Brain microvascular endothelial cell (primary cell): Measurements from ENCODE around the gene HSPA14.

Source experiments
- DNase-seq: peaks from one replicate; pipeline ENCODE4 v3.0.0-alpha.2; 2020
- H3K27ac ChIP-seq: fragments of 250-450 bp; sonication (Bioruptor Pico); 2 replicates; pipeline ENCODE4 v1.5.1; 2020; ENCODE audit warnings: mild to moderate bottlenecking, moderate library complexity
- H3K27me3 ChIP-seq: fragments of 250-450 bp; sonication (Bioruptor Pico); replicated peaks from 2 replicates; pipeline ENCODE4 v1.5.1; 2020; ENCODE audit warnings: mild to moderate bottlenecking
- H3K36me3 ChIP-seq: fragments of 250-450 bp; sonication (Bioruptor Pico); replicated peaks from 2 replicates; pipeline ENCODE4 v1.5.1; 2020; ENCODE audit warnings: mild to moderate bottlenecking
- H3K4me3 ChIP-seq: 2 replicates; pipeline ENCODE4 v1.5.1; 2011; ENCODE audit warnings: low read depth, mild to moderate bottlenecking, control low read depth, low read length, moderate library complexity
- CTCF ChIP-seq: IDR thresholded peaks from 2 replicates; pipeline ENCODE4 v1.5.1; 2011; ENCODE audit warnings: low read depth, mild to moderate bottlenecking, moderate library complexity, low read length, control low read depth, inconsistent platforms; ENCODE audit errors: missing control alignments
- in situ Hi-C: cut with HindIII; loops from 2 replicates; pipeline ENCODE4 v1.10.0; 2017; ENCODE audit warnings: low sequenced_read_pairs, low pct_ligation_motif_present

HSPA14 gene

GRCh38 chr10:14880229-14880628, 42.1 kb downstream of the HSPA14 start:
- peak overlapping the region; percentile 75 for H3K4me3 ChIP-seq
- in situ Hi-C loops, result no loop called here
- H3K27ac ChIP-seq, result no peak overlapping the region

GRCh38 chr10:14884082-14884481, 46.0 kb downstream of the HSPA14 start:
- no peak overlapping the region for H3K27ac ChIP-seq
- no peak for TF ChIP-seq CTCF
- no peak overlapping the region for H3K4me3 ChIP-seq
- no peaks in the 10 kb centered on the region for H3K27me3 ChIP-seq
- DNase-seq, result no peak
- H3K36me3 ChIP-seq, result no peaks in the 10 kb centered on the region
- in situ Hi-C loops, result no loop called here

More at GRCh38 chr10:14880229-14880628, 42.1 kb downstream of the HSPA14 start:
- H3K27me3 ChIP-seq, result no peaks in the 10 kb centered on the region
- TF ChIP-seq CTCF, result no peak
- no peaks in the 10 kb centered on the region for H3K36me3 ChIP-seq
- DNase-seq, result no peak

GRCh38 chr10:14889318-14889717, 51.2 kb downstream of the HSPA14 start:
- no peak for DNase-seq
- no peaks in the 10 kb centered on the region for H3K27me3 ChIP-seq
- no peak overlapping the region for H3K27ac ChIP-seq
- H3K4me3 ChIP-seq, result no peak overlapping the region
- in situ Hi-C loops, result no loop called here
- TF ChIP-seq CTCF, result peak; percentile 50
- H3K36me3 ChIP-seq, result no peaks in the 10 kb centered on the region

- no peak for DNase-seq
- Histone ChIP-seq H3K27ac (no peak overlapping the region), H3K27me3 (no peaks in the 10 kb centered on the region), H3K4me3 (no peak overlapping the region), H3K36me3 (no peaks in the 10 kb centered on the region)
- in situ Hi-C loops, result no loop called here
- no peak for TF ChIP-seq CTCF
Observed at GRCh38 chr10:14891151-14891550, 53.0 kb downstream of the HSPA14 start.

GRCh38 chr10:14904316-14904732, 66.2 kb downstream of the HSPA14 start:
- peak; percentile 22 for DNase-seq
- H3K27me3 ChIP-seq, result no peaks in the 10 kb centered on the region
- in situ Hi-C loops, result no loop called here

More at GRCh38 chr10:14904316-14904732, 66.2 kb downstream of the HSPA14 start:
- peak; percentile 42 for TF ChIP-seq CTCF
- H3K4me3 ChIP-seq, result no peak overlapping the region
- no peak overlapping the region for H3K27ac ChIP-seq
- H3K36me3 ChIP-seq, result peaks cover 12% of the 10 kb centered on the region
